Measurements from ENCODE around the gene RIMOC1. TPM values are rescaled to one million over a fixed set of nuclear protein-coding genes. Genes with fewer than 3 reads are reported as not detected.

Gene RIMOC1
- total RNA-seq, 1 donor from 2014 or later = 23.7 TPM

Other genes starting within 250 kb of the RIMOC1 start
- 27.0 TPM for gene OXCT1, start 33.9 kb upstream of the RIMOC1 start, total RNA-seq
- gene FBXO4, start 20.9 kb downstream of the RIMOC1 start, total RNA-seq = 12.5 TPM